Measurements from ENCODE around the gene CBX7.
A peak's percentile ranks its signal among the peaks of the same experiment; 100 is the strongest.

CBX7 gene

DNA sequence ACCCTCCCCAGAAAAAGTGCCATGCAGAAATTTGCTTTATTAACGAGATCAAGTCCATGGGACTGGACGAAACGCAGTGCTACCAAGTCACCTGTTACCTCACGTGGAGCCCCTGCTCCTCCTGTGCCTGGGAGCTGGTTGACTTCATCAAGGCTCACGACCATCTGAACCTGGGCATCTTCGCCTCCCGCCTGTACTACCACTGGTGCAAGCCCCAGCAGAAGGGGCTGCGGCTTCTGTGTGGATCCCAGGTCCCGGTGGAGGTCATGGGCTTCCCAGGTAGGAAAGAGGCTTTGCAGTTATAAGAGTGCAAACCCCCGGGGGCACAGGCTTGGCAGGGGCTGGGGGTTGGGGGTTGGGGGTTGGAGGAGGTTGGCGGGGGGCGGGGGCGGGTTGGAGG, 51.3 kb downstream of the CBX7 start:
- in situ Hi-C loops (cut with MboI; ENCODE audit: low pct_unique_long_range_greater_than_20kb, low sequenced_read_pairs) = no loop called here
- no peak for DNase-seq

DNA sequence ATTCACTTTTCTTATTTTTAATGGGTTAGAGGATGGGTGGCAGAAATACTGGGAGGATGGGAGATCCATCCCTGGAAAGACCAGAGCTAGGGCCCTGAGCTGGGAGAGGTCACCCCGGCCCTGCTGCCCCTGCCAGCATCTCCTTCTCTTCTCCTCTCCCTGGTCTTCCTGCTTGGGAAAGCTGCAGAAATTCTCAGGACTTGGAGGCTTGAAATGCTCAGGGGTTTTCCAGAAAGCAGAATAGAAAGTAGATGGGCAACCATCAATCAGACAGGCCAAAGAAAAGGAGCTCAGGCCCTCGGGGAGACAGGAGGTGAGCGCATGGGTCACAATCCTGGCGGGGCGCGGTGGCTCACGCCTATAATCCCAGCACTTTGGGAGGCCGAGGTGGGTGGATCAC, 53.9 kb downstream of the CBX7 start:
- in situ Hi-C loops (cut with MboI; ENCODE audit: low pct_unique_long_range_greater_than_20kb, low sequenced_read_pairs) = no loop called here
- no peak for DNase-seq

DNA sequence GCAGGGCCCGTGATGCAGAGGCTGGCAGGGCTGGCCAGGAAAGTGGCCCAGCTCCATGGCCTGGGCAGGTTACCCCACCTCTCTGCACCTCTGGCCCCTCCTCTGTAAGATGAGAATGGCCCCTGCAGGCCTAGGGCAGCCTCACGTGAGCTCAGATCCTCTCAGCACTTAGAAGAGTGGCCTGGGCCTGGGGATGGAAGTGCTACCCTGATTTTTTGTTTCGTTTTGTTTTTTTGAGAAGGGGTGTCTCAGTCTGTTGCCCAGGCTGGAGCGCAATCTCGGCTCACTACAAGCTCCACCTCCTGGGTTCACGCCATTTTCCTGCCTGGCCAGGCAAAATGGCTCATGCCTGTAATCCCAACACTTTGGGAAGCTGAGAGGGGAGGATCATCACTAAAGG, 54.5 kb downstream of the CBX7 start:
- no peak for DNase-seq
- in situ Hi-C loops (cut with MboI; ENCODE audit: low pct_unique_long_range_greater_than_20kb, low sequenced_read_pairs) = no loop called here

DNA sequence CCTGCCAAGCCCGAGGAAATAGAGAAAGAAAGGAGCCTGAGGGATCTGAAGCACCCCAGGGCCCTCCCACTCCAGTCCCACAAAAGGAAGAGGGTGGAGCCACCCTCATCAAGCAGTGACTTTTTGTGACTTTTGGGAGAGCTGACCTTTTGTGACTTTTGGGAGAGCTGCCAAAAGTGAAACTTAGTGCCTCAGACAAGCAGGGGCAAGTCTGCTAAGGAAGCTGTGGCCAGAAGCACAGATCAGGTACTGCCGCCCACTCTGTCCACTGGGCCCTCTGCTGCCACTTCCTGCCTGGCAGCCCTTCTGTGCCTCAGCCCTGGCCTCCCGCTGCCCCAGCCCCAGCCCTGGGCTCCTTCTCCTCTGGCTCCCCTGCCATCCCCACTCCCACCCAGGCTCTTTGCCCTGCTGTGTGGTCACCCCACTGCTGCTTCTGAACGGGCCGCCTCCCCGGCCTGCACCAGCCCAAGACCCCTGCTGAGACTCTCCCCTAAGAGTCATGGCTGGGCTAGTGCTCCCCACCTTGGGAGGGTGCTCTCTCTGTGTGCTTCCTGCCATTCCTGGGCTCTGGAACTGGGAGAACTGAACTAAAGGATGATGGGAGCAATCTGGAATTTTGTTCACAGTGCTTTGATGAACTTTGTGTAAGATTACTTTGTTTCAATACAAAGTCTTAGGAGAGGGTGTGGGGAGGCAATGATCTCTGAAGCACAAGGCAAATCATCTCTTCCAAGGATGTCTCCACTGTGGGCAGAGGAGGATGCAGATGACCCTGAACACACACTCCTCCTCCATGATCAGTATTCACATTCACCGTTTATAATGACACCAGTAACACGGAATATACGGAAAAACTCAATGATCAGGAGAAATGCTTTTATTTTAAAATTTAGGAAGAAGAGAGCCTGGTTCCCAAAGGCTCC, 55.1 kb downstream of the CBX7 start, which contains the start of gene APOBEC3H:
APOBEC3H (plus strand) TSS at position 147 of the 923 bp plus-strand sequence. CDS start 3,035 bp downstream, outside the sequence.
- DNase-seq = peak; percentile 86
- in situ Hi-C loops (cut with MboI; ENCODE audit: low pct_unique_long_range_greater_than_20kb, low sequenced_read_pairs) = no loop called here

DNA sequence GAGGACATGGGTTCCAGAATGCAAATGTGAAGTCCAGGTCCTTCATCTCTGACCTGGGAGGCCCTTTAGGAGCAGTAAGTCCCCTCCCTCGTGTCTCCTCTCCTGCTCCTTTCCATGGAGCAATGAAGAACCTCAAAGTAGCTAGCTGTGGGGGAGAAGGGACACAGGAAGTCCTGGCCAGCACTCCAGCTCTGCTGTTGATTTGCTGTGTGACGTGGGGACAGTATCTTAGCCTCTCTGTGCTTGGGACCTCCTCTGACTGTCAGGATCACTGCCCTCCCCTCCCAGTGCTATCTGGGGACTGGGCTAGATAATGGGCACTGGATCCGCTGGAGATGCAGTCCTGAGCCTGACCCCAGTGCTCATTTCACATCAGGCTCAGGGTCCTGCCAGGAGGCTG, 56.5 kb downstream of the CBX7 start:
- in situ Hi-C loops (cut with MboI; ENCODE audit: low pct_unique_long_range_greater_than_20kb, low sequenced_read_pairs) = no loop called here
- no peak for DNase-seq

DNA sequence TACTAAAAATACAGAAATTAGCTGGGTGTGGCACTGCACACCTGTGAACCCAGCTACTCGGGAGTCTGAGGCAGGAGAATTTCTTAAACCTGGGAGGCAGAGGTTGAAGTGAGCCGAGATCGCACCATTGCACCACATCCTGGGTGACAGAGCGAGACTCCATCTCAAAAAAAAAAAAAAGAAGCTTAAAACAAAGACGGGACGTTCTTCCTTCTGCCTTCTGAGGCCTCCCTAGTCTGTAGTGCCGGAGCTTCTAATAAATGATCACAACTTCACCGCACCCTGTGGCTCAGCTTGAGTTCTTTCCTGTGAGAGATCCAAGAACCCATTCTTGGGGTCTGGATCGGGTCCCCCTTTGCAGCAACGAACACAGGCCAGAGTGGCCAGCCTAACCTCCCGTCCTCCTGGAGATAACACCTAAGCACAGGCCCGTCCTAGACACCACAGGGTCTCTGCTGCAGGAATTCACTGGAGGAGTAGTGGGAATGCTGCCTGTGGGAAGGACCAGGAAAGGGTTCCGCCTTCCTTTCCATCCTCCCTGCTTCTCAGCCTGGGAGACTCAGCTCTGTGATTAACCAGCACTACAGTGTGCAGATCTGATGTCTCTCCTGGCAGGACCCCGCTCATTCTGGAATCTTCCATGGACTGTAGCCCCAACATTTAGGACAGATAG, 57.6 kb downstream of the CBX7 start:
- in situ Hi-C loops (cut with MboI; ENCODE audit: low pct_unique_long_range_greater_than_20kb, low sequenced_read_pairs) = no loop called here
- DNase-seq = no peak

DNA sequence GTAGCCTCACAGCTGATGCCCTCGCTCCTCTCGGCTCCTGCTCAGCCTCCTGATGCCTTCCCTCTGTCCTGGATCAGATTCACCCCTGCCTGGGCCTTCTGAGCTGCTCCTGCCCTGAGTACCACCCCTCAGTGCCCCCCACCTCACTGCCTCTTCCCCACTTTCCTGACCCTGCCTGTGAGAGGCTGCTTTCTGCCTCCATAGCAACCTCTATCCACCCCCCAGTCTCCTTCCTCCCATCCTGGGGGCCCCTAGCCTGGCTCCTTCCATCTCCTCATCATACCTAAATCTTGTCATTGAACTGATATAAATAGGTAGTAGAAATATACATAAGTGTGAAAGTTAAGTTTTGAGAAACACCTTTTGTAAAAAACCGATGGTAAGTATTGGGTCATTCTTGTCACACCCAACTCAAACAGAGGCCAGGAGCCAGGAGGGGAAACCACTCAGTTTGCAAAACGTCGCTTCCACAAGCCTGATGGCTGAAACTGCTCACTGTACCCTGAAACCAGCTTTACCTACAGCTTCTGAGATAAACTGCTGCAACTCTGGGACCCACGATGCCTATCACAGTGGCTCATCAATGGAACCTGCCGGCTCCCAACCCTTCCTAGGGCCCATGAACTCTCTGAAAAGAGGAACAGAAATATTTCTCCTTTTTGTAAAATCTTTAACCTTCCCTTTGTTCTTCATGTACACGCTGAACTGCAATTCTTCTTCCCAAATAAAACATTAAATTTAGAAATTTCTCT, 60.2 kb downstream of the CBX7 start:
- in situ Hi-C loops (cut with MboI; ENCODE audit: low pct_unique_long_range_greater_than_20kb, low sequenced_read_pairs) = no loop called here

DNA sequence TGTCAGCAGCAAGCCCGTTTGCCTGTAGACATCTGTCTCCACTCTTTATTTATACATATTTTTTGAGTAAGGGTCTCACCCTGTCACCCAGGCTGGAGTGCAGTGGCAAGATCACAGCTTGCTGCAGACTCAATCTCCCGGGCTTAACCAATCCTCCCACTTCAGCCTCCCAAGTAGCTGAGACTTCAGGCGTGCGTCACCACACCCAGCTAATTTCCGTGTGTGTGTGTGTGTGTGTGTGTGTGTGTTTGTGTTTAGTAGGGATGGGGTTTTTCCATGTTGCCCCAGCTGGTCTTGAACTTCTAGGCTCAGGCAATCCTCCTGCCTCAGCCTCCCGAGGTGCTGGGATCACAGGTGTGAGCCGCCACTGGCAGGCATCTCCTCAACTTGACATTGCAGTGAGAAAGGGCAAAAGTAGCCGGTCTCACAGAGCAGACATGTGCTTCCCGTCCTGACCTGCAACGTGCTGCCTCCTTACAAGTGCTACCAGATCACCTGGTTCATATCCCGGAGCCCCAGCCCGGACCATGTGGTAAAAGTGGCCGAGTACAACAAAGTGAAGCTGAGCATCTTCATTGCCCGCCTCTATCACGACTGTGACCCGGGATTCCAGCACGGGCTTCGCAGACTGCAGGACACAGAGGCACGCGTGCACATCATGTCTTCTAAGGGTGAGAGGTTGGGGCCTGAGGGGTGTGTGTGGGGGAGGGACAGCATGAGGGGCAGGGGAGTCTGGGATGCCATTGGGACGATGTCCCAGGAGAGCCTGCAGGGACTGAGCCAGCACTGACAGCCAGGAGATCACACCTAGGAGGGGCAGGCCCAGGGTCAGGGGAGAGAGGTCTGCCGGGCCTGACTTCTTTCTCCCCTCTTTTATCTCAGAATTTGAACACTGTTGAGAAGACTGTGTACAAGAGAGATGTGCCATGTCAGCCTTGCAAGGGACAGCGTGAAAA, 61.1 kb downstream of the CBX7 start:
- in situ Hi-C loops (cut with MboI; ENCODE audit: low pct_unique_long_range_greater_than_20kb, low sequenced_read_pairs) = no loop called here
- no peak for DNase-seq

More for the DNA sequence above, 60.2 kb downstream of the CBX7 start:
- DNase-seq = no peak

DNA sequence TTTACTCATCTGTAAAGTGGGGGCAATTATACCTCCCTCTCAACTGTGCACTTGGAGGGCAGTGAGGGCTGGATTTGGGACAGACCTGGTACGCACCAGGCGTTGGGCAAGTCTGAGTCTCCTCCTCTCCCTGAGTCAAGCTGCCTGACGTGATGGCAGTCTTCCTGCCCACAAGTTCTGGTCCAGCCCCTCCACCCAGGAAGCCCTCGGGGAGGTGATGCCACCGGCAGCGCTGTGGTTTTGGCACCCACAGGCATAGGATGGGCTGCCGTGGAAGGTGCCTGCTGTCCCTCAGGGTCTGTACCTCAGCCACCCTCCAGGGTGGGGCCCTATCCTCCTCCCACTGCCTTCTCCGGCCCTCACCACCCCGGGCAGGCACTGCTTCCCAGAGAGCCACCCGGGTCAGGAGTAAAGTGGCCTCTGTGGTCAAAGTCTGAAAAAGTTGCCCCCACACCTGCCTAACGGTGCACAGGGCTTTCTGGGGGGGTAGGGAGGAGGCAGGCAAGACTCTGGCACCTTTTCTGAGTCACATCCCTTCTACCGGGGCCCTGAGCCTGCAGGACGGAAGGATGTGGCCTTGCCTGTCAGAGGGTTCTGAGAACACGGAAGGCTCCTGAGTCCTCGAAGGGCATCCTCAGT, 61.9 kb downstream of the CBX7 start:
- no peak for DNase-seq

DNA sequence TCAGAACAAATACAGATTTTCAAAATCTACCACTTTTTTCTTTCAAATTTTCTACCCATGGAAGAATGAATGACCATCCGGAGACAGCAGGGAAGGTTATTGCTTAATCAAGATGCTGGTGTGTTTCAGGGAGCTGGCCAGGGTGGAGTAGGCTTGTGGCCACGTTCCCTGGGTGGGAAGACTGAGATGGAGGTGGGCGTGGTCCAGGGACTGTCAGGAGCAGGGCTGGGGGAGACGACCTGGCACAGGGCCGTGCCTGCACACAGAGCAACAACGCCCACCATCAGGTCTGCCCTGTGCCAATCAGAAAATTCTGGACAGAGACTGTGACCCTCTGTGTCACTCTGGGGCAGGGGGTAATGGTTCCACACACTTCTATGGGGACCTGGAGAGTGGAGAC, 62.6 kb downstream of the CBX7 start:
- in situ Hi-C loops (cut with MboI; ENCODE audit: low pct_unique_long_range_greater_than_20kb, low sequenced_read_pairs) = no loop called here
- DNase-seq = no peak

More for the DNA sequence above, 61.9 kb downstream of the CBX7 start:
- in situ Hi-C loops (cut with MboI; ENCODE audit: low pct_unique_long_range_greater_than_20kb, low sequenced_read_pairs) = no loop called here

DNA sequence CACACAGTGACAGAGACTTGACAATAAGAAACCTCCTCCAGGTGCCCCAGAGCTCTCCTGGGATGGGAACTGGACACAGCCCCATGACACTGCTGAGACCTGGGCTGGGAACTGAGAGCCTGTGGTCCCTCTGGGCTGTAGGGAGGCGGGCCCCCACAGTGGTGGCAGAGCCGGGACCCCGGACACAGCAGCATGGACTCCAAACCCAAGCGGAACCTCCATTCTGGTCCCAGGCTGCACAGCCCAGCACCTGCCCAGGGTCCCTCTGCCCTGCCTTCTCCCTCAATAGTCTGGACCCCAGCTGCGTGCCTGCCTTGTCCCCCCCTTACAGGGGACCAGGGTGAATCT, 63.8 kb downstream of the CBX7 start:
- in situ Hi-C loops (cut with MboI; ENCODE audit: low pct_unique_long_range_greater_than_20kb, low sequenced_read_pairs) = no loop called here

DNA sequence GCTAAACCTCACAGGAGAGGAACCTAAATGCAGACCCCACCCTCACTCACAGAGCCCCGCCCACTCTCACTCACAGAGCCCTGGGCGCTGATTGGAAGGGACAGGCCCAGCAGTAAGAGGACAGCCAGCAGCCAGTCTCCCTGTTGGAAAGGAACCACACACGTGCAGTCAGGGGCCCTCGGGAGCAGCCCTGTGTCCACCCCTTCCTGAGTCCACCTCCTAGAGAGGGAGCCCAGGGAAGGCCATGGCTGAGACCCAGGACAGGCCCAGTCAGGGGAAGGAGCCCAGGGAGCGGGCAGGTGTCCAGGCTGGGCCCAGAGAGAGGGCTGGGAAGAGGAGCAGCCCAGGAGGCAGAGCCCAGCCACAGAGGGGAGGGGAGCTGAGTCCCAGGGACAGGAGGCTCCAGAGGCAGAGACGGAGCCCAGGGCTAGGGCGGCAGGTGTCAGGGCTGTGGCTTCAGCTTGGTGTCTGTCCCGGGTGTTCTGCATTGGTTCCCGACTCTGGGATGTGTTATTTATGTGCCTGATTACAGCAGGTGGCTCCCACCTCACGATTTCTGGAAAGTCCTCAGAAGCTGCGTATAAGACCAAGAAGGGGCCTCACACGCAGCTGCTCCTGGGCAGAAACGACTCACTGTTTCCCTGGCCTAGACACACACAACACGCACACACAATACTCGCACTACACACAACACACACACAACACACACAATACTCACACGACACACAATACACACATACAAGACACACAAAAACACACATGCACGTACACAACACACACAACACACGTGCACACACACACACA, 64.4 kb downstream of the CBX7 start:
- no peak for DNase-seq
- in situ Hi-C loops (cut with MboI; ENCODE audit: low pct_unique_long_range_greater_than_20kb, low sequenced_read_pairs) = no loop called here

More for the DNA sequence above, 63.8 kb downstream of the CBX7 start:
- no peak for DNase-seq

DNA sequence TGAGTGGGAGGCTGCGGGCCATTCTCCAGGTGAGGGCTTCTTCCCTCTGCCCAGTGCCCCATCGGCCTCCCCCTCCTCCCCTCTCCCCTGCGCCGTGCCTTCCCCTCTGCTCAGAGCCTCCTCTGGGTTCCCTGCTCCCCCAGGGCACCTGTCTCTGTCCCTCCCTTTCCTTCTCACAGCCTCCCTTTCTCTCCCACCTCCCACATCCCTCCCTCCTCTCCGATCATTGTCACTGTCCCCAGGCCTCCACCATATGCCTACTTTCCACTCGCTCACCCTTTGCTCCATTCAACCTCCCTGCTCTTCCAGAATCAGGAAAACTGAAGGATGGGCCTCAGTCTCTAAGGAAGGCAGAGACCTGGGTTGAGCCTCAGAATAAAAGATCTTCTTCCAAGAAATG, 65.4 kb downstream of the CBX7 start:
- in situ Hi-C loops (cut with MboI; ENCODE audit: low pct_unique_long_range_greater_than_20kb, low sequenced_read_pairs) = no loop called here
- DNase-seq = no peak

DNA sequence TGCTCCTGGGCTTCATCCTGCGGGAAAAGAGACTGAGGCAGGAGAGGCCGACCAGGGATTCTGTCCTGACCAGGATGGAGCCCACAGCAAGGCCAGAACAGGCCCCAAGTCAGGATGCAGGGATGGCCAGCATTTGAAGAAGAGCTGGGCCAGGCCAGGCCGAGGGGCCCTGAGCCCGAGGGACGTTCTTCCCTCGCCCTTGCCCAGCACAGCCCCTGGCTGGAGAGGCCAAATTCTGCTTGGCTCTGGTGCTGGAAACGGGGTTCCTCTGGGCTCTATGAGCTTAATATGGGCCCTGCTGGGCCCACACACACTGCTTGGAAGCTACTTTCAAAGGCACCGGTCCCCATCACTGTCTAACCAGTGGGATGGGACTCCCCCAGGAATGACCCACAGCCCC, 67.8 kb downstream of the CBX7 start:
- DNase-seq = no peak
- in situ Hi-C loops (cut with MboI; ENCODE audit: low pct_unique_long_range_greater_than_20kb, low sequenced_read_pairs) = no loop called here

DNA sequence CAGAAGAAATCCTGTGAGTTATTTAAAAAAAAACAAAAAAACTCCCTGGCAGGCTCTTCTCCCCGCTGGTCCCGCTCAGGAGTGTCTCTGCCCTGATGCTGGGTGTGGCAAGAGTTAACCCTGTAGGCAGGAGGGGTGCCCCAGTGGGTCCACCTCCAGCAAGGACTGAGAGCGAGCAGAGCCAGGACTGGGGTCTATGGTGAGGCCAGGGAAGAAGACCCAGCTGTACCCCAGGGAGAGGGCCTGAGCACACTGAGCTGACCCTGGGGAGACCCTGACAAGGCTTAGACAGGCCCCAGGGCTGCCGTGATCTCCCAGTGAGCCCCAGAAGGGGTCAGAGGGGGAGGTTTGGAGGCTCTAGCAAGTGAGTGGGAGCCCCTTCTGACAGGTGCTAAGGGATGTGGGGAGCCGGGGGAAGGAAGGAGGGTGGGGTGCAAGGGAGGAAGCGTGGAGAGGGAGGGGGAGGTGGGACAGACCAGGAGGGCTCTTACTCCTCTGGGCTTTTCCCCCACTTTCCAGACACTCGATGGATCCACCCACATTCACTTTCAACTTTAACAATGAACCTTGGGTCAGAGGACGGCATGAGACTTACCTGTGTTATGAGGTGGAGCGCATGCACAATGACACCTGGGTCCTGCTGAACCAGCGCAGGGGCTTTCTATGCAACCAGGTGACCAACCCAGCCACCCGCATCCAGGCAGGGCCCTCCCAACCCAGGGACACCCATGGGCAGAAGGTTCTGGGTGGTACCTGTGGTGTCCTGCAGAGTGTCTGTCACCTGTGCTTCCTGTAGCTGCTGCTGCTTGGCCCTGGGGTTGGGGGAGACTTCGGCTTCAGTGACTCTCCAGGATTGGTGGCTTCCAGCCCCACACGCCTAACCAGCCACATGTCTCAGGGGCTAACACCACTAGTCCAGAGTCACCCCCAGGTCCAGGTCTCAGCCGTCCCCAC, 69.0 kb downstream of the CBX7 start:
- DNase-seq = no peak
- in situ Hi-C loops (cut with MboI; ENCODE audit: low pct_unique_long_range_greater_than_20kb, low sequenced_read_pairs) = no loop called here

DNA sequence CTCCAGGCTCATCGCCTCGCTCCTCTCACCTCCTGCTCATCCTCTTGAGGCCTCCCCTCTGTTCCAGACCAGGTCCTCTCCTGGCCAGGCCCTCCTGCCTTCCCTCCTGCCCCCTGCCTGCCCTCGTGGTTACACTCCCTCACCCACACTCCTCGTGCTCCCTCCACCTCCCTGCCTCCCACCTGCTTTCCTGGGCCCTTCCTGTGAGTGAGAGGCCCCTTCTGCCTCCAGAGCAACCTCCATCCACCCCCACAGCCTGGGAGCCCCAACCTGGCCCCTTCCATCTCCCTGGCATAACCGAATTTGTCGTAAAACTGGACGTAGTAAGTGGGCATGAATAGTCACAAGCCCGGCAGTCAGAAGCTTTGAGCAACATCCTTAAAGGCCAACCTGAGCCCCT, 70.9 kb downstream of the CBX7 start:
- in situ Hi-C loops (cut with MboI; ENCODE audit: low pct_unique_long_range_greater_than_20kb, low sequenced_read_pairs) = no loop called here

DNA sequence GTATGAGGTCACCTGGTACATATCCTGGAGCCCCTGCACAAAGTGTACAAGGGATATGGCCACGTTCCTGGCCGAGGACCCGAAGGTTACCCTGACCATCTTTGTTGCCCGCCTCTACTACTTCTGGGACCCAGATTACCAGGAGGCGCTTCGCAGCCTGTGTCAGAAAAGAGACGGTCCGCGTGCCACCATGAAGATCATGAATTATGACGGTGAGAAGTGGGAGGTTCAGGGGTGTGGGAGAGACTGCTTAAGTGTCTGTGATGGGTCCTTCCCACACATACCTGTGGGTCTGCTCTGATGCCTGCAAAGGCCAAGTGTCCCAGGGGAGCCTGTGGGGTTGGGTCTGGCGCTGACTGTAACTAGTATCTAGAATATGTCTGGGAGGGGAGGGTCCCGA, 71.5 kb downstream of the CBX7 start:
- in situ Hi-C loops (cut with MboI; ENCODE audit: low pct_unique_long_range_greater_than_20kb, low sequenced_read_pairs) = no loop called here
- no peak for DNase-seq

More for the DNA sequence above, 70.9 kb downstream of the CBX7 start:
- DNase-seq = no peak
